GM18873 (cell line): ENCODE data around the gene SPOP.

Experiments
- ATAC-seq: cut with Tn5 transposase; IDR thresholded peaks from one replicate; pipeline ENCODE4 v1.9.1; 2021; ENCODE audit warnings: mild to moderate bottlenecking, moderate library complexity, moderate number of reproducible peaks; ENCODE audit not compliant: unreplicated experiment, low FRiP score

The SPOP gene

DNA sequence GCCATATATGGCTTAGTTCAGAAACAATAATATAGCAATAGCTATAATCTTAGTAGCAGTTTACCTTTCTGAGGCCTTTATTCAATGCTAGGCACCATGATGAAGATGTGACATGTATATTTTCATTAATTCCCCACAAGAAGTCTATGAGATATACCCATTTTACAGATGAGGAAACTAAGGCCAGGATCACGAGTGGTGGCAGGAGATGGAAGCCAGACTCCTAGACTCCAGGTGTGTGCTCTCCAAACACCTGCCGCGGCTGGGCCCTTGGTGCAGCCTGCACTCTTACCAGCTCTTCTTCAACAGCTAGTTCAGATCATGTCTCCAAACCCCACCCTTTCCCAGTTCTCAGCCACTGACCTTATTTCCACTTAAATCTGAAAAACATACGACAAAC, 87.0 kb downstream of the SPOP start:
- no peak for ATAC-seq

DNA sequence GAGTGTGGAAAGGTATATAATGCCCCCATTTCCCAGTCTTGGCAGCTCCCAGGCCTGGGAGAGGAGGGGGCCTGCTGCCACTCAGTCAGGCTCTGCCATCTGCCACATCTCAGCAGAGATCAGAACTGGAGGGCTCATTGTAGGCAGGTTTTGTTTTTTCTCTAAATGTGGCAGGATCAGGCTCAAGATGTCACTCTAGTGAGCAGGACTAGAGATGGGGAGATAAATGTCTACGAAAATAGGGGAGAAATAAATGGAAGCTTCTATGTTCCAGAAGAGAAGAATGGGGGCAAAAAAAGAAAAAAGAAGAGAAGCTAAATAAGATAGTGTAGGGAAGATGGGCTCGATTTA, 88.3 kb downstream of the SPOP start:
- no peak for ATAC-seq

DNA sequence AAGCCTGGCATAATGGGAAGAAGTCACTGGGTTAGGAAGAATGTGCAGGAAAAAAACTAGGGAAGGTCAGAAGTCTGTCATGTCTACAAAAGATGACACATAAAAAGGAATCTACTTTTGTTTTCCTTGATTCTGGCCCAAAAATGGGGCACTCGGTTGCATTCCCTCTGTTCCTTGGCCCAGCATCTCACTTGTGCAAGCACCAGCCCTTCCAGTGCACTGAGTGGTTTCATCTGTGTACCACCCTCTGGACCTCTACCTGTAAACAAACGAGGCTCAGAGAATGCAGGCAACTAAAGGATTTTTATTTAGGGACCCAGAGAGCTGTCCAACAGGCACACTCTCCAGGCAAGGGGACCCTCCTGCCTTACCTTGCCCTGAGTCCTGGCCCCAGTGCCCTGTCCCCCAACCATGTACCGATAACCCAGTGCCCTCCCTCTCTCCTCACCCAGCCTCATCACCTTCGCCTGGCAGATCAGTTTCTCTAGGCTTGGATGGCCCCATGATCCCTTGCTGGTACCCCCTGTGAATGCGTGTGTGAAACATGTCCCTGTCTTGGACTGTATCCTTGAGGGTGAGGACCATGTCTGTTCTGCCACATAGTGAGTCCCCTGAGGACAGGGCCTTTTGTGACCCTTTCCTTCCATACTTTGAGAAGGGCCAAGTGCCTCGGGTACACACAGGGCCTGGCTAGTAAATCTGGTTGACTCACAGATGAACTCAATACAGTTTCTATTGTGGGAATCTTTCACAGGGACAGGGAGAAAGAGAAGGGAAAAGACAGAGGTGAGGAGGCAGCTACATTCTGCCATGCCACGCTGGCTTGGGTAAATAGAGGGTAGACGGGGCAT, 88.9 kb downstream of the SPOP start:
- no peak for ATAC-seq

DNA sequence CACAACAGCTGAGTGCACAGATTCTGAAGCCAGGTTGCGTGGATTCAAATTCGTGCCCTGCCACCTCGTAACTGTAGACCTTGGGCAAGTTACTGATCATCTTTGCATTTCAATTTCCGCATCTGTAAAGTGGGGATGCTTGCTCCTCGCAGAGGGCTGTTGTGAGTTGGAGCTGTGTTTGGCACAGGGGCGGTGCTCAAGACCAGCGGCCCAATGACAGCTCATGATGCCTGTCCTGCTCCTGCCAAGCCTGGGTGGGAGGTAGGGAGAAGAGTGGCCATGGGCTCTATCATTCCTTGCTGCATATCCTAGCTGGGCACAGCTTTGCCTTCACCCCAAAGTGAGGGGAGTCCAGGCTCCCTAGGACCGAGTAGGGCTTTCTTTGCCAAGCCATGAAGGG, 89.6 kb downstream of the SPOP start:
- ATAC-seq = no peak

DNA sequence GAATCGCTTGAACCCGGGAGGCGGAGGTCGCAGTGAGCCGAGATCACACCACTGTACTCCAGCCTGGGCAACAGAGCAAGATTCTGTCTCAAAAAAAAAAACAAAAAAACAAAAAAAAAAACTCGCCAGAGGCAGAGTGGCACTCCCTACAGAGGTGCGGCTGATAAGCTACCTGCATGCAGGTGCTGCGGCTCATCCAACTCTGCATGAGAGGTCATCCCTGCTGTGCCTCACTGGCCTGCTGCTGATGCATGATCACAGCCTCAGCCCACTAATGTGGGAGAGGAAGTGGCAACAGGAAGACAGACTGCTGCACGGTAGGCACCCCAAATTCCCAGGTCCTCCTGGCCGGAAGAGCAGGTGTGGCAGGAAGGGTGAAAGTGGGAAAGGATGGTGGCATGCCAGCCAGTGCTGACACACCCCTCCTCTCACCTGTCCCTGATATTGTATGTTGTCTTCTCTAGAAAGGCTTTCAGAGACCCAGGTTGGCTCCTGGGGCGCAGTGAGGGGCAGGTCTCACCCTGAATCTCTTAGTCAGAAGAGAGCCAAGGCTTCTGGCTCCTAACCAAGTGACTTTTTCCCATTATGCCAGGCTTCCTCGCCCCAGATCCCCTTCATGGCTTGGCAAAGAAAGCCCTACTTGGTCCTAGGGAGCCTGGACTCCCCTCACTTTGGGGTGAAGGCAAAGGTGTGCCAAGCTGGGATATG, 90.4 kb downstream of the SPOP start:
- no peak for ATAC-seq

DNA sequence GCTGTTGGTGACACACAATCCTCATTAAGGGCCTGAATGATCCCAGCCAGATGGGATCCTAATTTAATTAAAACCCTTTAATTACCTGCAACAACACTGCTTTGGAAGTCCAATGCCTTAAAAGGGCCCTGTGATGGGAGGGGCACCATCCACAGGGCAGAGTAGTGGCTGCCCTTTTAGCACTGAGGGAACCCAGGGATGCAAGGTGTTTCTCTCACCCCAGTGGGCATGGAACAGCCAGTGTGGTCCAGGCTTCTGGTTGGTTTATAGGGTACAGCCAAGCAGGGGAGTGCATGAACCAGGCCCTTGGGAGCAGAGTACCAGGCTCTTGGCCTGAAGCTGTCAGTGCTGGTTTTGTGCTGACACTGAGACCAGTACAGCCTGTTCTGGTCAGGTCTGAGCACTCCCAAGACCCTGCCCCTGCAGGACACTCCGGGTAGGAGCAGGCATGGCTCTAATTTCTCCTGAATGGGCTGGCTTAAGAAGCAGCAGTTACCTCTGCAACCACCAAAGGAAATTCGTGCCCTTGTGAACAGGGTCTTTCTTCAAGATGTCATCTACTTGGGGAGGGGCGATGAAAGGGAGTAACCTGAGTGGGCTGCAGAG, 92.4 kb downstream of the SPOP start:
- ATAC-seq = no peak

DNA sequence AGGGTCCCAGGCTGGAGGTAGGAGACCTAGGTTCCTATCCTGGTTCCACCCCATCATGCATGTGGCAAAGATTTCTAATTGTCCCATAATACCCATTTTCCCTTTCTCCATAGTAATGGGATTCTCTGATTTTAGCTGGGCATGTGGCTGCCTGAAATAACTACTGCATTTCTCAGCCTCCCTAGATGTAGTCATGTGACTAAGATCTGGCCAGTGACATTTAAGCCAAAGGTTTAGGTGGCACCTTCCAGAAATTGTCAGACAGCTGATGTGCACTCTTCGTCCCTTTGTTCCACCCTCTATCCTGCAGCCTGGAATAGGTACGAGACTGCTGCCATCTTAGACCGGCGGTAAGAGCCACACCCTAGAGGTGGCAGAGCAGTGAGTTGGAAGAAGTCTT, 94.0 kb downstream of the SPOP start:
- ATAC-seq = no peak

DNA sequence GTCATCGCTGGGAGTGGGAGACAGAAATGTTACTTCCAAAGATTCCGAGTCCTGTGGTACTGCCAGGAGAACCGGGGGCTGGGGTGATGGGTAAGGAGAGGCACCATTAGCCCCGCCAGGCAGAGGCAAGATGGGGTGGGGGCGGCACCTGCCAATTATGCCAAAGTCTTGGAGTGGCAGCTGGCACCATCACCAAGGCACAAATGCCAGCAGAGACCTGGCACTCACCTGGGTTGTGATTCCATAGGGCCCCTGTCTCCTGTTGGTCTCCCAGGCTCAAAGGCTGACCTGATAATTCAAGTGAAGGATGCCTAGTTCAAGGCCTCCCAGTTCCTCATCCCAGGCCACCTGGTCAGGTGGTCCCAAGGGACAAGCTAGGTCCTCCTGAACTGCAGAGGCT, 94.7 kb downstream of the SPOP start:
- ATAC-seq = no peak

DNA sequence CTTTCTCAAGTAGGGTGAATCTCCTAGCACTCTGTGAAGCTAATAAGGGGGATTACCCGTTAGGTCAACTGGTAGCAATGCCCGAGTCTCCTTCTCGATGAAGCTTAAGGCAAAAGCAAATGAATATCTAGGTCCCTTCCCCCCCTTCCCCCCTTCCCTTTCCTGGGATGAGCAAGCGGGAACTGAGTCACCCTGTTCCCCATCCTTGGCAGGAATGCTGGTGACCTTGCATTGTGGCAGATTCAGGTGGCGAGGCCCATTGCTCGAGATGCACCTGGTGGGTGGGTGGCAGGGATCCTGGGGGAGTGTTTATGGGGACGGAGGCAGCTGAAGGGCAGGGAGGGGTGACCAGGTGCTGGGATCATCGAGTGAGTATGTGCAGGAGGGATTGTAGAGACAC, 95.1 kb downstream of the SPOP start:
- ATAC-seq = no peak

DNA sequence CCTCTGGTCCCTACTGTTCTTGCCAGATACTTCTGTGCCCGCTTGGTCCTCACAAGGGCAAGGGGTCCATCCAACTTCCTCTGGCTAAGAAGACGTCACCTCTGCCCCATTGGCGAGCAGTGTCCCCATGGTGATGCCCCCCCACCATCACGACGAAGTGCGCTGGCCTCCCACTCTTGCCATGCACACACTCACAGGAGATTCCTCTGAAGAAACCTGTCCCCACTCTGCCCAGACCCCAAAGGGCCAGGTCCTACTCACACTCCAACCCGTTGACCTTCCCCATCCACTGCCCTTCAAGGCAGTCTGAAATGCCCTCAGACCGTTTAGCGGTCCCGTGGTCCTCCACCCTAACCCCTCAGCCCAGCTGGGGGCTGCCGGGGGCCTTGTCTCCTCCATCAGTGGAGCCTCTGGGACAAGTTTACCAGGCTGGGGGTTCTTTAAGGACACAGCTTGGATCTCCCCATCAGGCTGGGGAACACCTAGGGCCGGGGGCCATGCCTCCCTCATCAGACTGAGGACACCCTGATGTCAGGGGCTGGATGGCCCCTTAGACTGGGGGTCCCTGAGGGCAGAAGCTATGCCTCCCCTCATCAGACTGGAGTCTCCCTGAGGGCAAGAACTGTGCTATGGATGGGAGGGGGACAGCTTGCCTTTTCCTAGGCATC, 95.7 kb downstream of the SPOP start:
- ATAC-seq = no peak

DNA sequence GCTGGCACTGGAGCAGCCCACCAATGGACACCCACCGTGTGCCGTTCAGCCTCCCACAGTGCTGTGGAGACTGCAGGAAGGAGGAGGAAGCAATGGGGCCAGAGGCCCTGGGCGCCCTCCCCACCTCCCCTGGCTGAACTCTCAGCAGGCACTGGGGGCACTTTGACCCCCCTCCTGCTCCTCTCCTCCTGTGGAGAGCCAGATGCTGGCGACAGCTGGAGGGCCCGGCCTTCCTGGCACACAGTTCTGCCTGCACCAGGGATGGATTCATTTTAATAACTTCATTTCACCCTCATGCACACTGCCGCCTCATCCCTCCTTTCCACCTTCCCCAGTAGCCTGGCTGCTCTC, 96.3 kb downstream of the SPOP start:
- no peak for ATAC-seq

DNA sequence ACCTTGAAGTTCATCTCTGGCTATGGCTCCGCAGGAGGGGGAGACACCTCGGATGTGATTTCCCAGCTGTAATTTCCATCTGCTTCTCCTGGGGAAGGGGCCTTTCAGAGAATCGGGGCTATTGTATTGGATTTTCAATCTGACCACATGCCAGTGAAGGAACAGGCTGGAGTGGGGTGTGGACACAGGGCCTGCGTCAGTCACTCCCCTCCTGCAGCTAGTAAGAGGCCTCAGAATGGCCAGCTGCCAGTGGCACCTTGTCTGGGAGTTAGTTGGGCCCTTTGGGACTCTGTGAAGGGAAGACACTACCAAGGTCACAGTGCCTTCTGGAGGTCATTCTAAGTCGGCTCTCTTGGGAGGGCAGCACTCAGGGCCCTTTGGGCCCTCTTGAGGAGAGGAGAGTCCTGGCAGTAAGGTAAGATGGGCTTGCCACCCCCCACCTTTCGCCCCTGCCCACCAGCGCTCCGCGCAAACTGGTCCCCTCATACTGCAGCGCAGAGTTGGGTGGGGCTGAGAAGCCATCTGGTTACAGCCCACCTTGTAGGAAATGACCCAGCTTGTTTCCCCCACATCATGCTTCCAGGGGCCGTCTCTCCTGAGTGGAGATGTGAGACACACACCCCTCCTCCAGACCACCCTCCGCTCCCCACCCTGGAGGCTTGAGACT, 96.8 kb downstream of the SPOP start:
- ATAC-seq = no peak

DNA sequence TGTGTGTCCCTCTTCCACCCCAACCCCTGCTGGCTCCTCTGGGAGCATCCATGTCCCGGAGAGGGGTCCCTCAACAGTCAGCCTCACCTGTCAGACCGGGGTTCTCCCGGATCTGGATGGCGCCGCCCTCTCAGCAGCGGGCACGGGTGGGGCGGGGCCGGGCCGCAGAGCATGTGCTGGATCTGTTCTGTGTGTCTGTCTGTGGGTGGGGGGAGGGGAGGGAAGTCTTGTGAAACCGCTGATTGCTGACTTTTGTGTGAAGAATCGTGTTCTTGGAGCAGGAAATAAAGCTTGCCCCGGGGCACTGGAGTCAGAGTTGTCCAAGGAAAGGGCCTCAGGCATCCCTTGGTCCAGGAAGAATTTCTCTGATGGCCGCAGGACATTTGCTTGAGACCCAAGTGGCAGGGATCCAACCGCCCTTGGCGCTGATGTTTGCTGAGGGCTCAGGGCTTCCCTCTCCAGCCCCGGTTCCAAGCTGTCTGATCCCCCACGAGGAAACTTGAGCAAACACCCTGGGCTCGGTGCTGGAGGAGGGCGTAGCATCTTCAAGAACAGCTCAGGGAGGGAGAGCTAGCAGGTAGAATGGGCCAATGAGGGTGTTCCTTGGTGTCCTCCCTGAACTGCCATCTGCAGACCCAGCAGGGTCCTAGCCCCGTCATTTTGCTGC, 97.7 kb downstream of the SPOP start:
- no peak for ATAC-seq

DNA sequence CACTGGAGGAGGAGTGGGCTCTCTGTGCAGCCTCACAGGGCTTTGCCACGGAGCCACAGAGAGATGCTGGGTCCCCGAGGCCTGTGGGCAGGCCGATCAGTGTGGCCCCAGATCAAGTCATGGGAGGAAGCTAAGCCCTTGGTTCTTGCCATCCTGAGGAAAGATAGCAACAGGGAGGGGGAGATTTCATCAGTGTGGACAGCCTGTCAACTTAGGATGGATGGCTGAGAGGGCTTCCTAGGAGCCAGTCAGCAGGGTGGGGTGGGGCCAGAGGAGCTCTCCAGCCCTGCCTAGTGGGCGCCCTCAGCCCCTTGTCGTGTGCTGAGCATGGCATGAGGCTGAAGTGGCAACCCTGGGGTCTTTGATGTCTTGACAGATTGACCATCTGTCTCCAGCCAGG, 98.4 kb downstream of the SPOP start:
- no peak for ATAC-seq

DNA sequence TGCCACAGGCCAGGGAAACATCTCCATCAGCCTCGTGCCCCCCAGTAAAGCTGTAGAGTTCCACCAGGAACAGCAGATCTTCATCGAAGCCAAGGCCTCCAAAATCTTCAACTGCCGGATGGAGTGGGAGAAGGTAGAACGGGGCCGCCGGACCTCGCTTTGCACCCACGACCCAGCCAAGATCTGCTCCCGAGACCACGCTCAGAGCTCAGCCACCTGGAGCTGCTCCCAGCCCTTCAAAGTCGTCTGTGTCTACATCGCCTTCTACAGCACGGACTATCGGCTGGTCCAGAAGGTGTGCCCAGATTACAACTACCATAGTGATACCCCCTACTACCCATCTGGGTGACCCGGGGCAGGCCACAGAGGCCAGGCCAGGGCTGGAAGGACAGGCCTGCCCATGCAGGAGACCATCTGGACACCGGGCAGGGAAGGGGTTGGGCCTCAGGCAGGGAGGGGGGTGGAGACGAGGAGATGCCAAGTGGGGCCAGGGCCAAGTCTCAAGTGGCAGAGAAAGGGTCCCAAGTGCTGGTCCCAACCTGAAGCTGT, 98.9 kb downstream of the SPOP start:
- ATAC-seq = no peak

DNA sequence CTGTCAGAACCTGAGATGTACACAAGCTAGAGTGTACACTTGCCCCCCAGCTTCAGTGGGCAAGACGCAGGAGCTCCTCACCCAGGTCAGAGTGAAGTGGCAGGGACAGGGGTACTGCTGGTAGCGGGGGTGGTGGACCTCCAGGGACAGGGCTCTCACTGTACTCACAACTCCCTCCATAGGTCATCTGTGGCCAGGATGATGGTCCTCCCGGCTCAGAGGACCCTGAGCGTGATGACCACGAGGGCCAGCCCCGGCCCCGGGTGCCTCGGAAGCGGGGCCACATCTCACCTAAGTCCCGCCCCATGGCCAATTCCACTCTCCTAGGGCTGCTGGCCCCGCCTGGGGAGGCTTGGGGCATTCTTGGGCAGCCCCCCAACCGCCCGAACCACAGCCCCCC, 99.5 kb downstream of the SPOP start:
- ATAC-seq = no peak

DNA sequence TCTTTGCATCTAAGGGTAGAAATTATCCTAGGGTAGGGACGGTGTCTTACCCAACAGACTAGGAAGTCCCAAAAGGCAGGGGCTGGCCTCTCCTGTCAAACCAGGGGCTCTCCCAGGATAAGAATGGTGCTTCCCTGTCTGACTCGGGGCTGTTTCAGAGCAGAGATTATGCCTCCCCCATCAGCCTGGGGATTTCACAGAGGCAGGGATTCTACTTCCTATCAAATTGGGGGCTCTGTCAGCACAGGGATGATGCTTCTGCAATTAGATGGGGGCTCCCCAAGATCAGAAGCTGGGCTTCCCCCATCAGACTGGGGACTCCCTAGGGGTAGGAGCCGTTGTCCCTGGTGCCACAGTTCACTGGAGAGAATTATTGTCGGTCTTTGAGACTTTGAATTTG, 99.9 kb downstream of the SPOP start:
- ATAC-seq = no peak

DNA sequence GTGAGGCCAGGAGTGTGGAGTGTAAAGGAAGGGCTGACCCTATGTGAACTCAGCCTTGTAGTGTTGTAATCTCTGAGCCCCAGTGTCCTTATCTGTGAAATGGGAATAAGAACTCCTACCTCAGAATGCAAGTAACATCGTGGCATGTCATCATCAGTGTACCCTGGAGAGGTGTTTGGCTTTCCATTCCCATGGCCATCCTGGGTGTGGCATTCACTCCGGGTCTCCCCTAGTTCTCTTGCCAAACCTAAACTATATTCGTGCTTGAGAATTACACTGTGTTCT, 100.3 kb downstream of the SPOP start:
- no peak for ATAC-seq

DNA sequence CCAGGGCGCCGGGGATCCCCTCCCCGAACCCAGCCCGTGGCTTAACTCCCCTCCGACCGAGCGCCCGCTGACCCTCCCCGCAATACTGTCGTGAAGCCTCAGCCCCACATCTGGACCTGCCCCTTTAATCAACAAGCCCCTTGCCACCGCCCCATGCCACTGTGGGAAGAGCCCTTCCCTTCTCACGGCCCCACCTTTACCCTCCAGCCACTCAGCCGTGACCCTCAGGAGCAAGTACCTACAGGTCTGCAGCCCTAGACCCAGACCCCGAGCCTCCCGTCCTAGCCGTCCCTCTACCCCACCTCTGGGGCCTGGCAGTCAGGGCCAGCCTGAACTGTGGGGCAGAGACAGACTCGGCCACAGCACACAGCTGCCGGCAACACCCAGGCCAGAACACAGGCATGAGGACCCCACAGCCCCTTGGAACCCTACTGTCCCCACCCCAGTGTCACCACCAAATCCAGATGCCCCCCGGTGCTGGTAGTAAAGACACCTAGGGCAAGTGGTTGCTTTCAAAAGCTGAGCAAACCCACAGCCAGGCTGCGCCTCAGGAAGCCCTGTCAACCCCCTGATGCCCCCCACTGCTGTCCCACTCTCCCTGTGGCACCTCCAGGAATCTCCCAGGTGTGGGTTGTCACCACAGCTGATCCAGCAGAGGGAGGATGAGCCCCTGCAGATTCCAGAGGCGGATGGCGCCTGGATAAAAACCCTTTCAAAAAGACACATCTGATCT, 100.8 kb downstream of the SPOP start:
- ATAC-seq = no peak
